Endothelial cell of umbilical vein (primary cell): Measurements from ENCODE around the gene TCERG1L. TPM values are rescaled to one million over a fixed set of nuclear protein-coding genes. Genes with fewer than 3 reads are reported as not detected.

Experiments
- BruUV-seq: library from RNA; stranded (reverse); fragments of 400-500 nt; replicated peaks from 2 replicates; lab custom pipeline; 2021; lab: Mats Ljungman, UMichigan
- CTCF ChIA-PET: fragments of 300-600, 350-600 bp; sonication (Branson Sonifier 250); formaldehyde crosslinking; loops from one replicate; lab custom pipeline; 2021; ENCODE audit warnings: antibody characterized with exemption, inconsistent platforms; lab: Charles Lee
- POLR2A ChIA-PET: fragments of 300-600, 350-600 bp; sonication (Branson Sonifier 250); formaldehyde crosslinking; loops from one replicate; lab custom pipeline; 2021; ENCODE audit warnings: antibody characterized with exemption, inconsistent platforms; lab: Charles Lee
- DNase-seq: peaks from one replicate; pipeline ENCODE4 v3.0.0-alpha.2; 2011; ENCODE audit warnings: low read depth, low spot score
- FAIRE-seq: peaks from 2 replicates; lab custom pipeline; 2011; peaks lifted over from hg19 to GRCh38; lab: Jason Lieb, UNC
- H2AFZ ChIP-seq: 2 replicates; pipeline ENCODE4 v1.6.0; 2012; ENCODE audit warnings: low read depth, low read length, control low read depth, inconsistent platforms
- H3K27ac ChIP-seq: 2 replicates; pipeline ENCODE4 v1.5.1; 2011; ENCODE audit warnings: low read depth, mild to moderate bottlenecking, control low read depth, low read length, moderate library complexity; ENCODE audit not compliant: insufficient read depth
- H3K27me3 ChIP-seq, 2 experiments: 2 replicates each; pipeline versions ENCODE4 v1.6.0 to v1.6.1; 2011; ENCODE audit warnings: low read length in 2 of 2, mixed read lengths in 1 of 2; ENCODE audit not compliant: control insufficient read depth in 2 of 2, insufficient read depth in 2 of 2
- H3K36me3 ChIP-seq, 2 experiments: 2 replicates in 1 of 2; 3 replicates in 1 of 2; pipeline ENCODE4 v1.5.1; 2011; ENCODE audit warnings: low read length in 2 of 2, mild to moderate bottlenecking in 1 of 2, moderate library complexity in 1 of 2; ENCODE audit not compliant: control insufficient read depth in 2 of 2, insufficient read depth in 2 of 2; ENCODE audit errors: extremely low read depth in 1 of 2
- H3K4me1 ChIP-seq: 3 replicates; pipeline ENCODE4 v1.5.1; 2011; ENCODE audit warnings: mild to moderate bottlenecking, low read length; ENCODE audit not compliant: control insufficient read depth, insufficient read depth; ENCODE audit errors: extremely low read depth
- H3K4me2 ChIP-seq: 2 replicates; pipeline ENCODE4 v1.6.1; 2011; ENCODE audit warnings: low read length, control low read depth, mixed read lengths; ENCODE audit not compliant: insufficient read depth
- H3K4me3 ChIP-seq, 3 experiments: fragments of 200-600 bp in 1 of 3; sonication (generic), shearing (Covaris generic) in 1 of 3; replicated peaks in 1 of 3; 2 replicates each; pipeline ENCODE4 v1.5.1; 2011 to 2016; ENCODE audit warnings: control low read depth in 3 of 3, low read length in 3 of 3, mild to moderate bottlenecking in 2 of 3, inconsistent platforms in 1 of 3, low read depth in 1 of 3, moderate library complexity in 1 of 3; ENCODE audit not compliant: insufficient read depth in 1 of 3
- H3K79me2 ChIP-seq: 2 replicates; pipeline ENCODE4 v1.6.0; 2012; ENCODE audit warnings: low read length, inconsistent platforms; ENCODE audit not compliant: control insufficient read depth, insufficient read depth
- H3K9ac ChIP-seq: replicated peaks from 2 replicates; pipeline ENCODE3; 2011; ENCODE audit warnings: low read length, control low read depth; ENCODE audit not compliant: insufficient read depth; ENCODE audit errors: extremely low read depth
- H3K9me1 ChIP-seq: replicated peaks from 3 replicates; pipeline ENCODE4 v1.6.0; 2011; ENCODE audit warnings: mild to moderate bottlenecking, low read length; ENCODE audit not compliant: control insufficient read depth, insufficient read depth; ENCODE audit errors: extremely low read depth
- H3K9me3 ChIP-seq: replicated peaks from 2 replicates; pipeline ENCODE4 v1.5.1; 2012; ENCODE audit warnings: low read length, inconsistent platforms; ENCODE audit not compliant: control insufficient read depth, insufficient read depth
- H4K20me1 ChIP-seq: replicated peaks from 2 replicates; pipeline ENCODE3; 2011; ENCODE audit warnings: mild to moderate bottlenecking, low read length; ENCODE audit not compliant: control insufficient read depth, insufficient read depth; ENCODE audit errors: extremely low read depth
- CTCF ChIP-seq, 2 donors: IDR thresholded peaks; 1 replicate in 1 of 2; 2 replicates in 1 of 2; pipeline ENCODE4 v1.5.1; 2011; ENCODE audit warnings: low read length in 2 of 2, mild to moderate bottlenecking in 2 of 2, moderate library complexity in 2 of 2, control low read depth in 1 of 2, inconsistent platforms in 1 of 2, low read depth in 1 of 2; ENCODE audit not compliant: insufficient read depth in 1 of 2; ENCODE audit errors: extremely low read depth in 1 of 2
- EZH2 ChIP-seq: IDR thresholded peaks from 2 replicates; pipeline ENCODE4 v1.6.1; 2012; ENCODE audit warnings: borderline replicate concordance, low read depth, mild to moderate bottlenecking, moderate library complexity, low read length, inconsistent platforms; ENCODE audit not compliant: severe bottlenecking
- FOS ChIP-seq: IDR thresholded peaks from 2 replicates; pipeline ENCODE4 v1.6.1; 2011; ENCODE audit warnings: mild to moderate bottlenecking, low read length, moderate library complexity, borderline replicate concordance; ENCODE audit not compliant: insufficient read depth
- GATA2 ChIP-seq: IDR thresholded peaks from 2 replicates; pipeline ENCODE4 v1.7.0; 2011; ENCODE audit warnings: low read depth, mild to moderate bottlenecking, moderate library complexity, mixed read lengths, low read length; ENCODE audit not compliant: insufficient read length, insufficient read depth
- JUN ChIP-seq: IDR thresholded peaks from 2 replicates; pipeline ENCODE4 v1.6.1; 2011; ENCODE audit warnings: borderline replicate concordance, low read depth; ENCODE audit not compliant: insufficient read length, insufficient read depth
- MAX ChIP-seq: IDR thresholded peaks from 2 replicates; pipeline ENCODE4 v1.6.1; 2011; ENCODE audit not compliant: insufficient read depth, insufficient read length
- MYC ChIP-seq: IDR thresholded peaks from one replicate; pipeline ENCODE4 v1.6.1; 2011; ENCODE audit warnings: mild to moderate bottlenecking, low read depth, low read length
- POLR2A ChIP-seq: IDR thresholded peaks from 2 replicates; pipeline ENCODE4 v1.6.1; 2012; ENCODE audit warnings: low read depth, mild to moderate bottlenecking, control low read depth, low read length
- POLR2AphosphoS5 ChIP-seq: IDR thresholded peaks from 2 replicates; pipeline ENCODE4 v1.6.1; 2012; ENCODE audit warnings: low read depth, mild to moderate bottlenecking, control low read depth, low read length, moderate library complexity; ENCODE audit not compliant: insufficient read depth
- dilution Hi-C: fragments of 300-500 bp; cut with MboI; formaldehyde crosslinking; loops from one replicate; pipeline ENCODE4 v1.15.0; 2019; ENCODE audit warnings: low sequenced_read_pairs; ENCODE audit not compliant: extremely low pct_ligation_motif_present
- intact Hi-C: fragments of 100-400 bp; cut with micrococcal nuclease; formaldehyde crosslinking; loops from one replicate; pipeline ENCODE4 v1.10.0; 2022
- polyA plus RNA-seq, 4 experiments: library from polyadenylated mRNA; depleted of rRNA in 3 of 4; stranded (reverse) in 3 of 4; unstranded in 1 of 4; fragments of >200 nt; gene quantifications; 2 replicates each; pipeline versions ENCODE4 v1.2.1 to v1.2.3, GENCODE V29; 2011 to 2012; ENCODE audit warnings: missing spikeins in 1 of 4
- total RNA-seq: library from RNA; stranded (reverse); gene quantifications from 2 replicates; pipeline ENCODE4 v1.2.3, GENCODE V29; 2021

The TCERG1L gene
- total and polyA plus RNA-seq, 2 donors (not counting 3 experiments of a cell fraction or from before 2014, with no cell fraction given) = not detected

- intact Hi-C loops (no loop called here), dilution Hi-C loops (no loop called here)
- peaks cover 23% of the 10 kb centered on the region for H3K9me3 ChIP-seq
Observed at GRCh38 chr10:131178521-131179331, 132.8 kb downstream of the TCERG1L start.

More at GRCh38 chr10:131178521-131179331, 132.8 kb downstream of the TCERG1L start:
- no peaks in the 10 kb centered on the region for H3K4me1 ChIP-seq
- no peaks in the 10 kb centered on the region for H4K20me1 ChIP-seq
- DNase-seq (no peak), FAIRE-seq (no peak)
- CTCF ChIA-PET = no interaction called here
- H3K4me3 ChIP-seq = no peak overlapping the region
- H3K36me3 ChIP-seq = no peaks in the 10 kb centered on the region
- H3K9me1 ChIP-seq = no peaks in the 10 kb centered on the region
- H2AFZ ChIP-seq = no peak overlapping the region
- no TSS peak for BruUV-seq
- no peak overlapping the region for H3K9ac ChIP-seq
- no peak for TF ChIP-seq CTCF (IDR thresholded peaks at IDR 0.05; ENCODE audit: extremely low read depth in 1 of 2, insufficient read depth in 1 of 2, low read depth in 1 of 2, low read length in 2 of 2)
- no peak for TF ChIP-seq POLR2A
- no peak for TF ChIP-seq FOS
- TF ChIP-seq POLR2AphosphoS5 = no peak
- TF ChIP-seq MYC = no peak
- TF ChIP-seq EZH2 = no peak
- no peak for TF ChIP-seq GATA2
- TF ChIP-seq JUN = no peak
- no peak for TF ChIP-seq MAX
- H3K27me3 ChIP-seq = no peaks in the 10 kb centered on the region
- H3K79me2 ChIP-seq = no peaks in the 10 kb centered on the region
- POLR2A ChIA-PET = no interaction called here
- no peak overlapping the region for H3K27ac ChIP-seq
- H3K4me2 ChIP-seq = no peak overlapping the region
